SK-N-SH (cell line): Measurements from ENCODE around the gene PSME4. TPM values are rescaled to one million over a fixed set of nuclear protein-coding genes. Genes with fewer than 3 reads are reported as not detected.

Experiments
- CTCF ChIA-PET: fragments of 300-600, 350-600 bp; formaldehyde crosslinking; extraction: SDS; loops from one replicate; lab custom pipeline; 2021; lab: Yijun Ruan, JAX
- POLR2A ChIA-PET: fragments of 350-600 bp; sonication (Branson Sonifier 250); formaldehyde crosslinking; extraction: SDS; loops from one replicate; lab custom pipeline; 2020; ENCODE audit warnings: antibody characterized with exemption, inconsistent platforms; lab: Yijun Ruan, JAX
- DNase-seq: peaks from one replicate; pipeline ENCODE4 v3.0.0; 2012
- H2AFZ ChIP-seq: fragments of 200-600 bp; sonication (generic); 2 replicates; pipeline ENCODE4 v1.8.1; 2016; ENCODE audit warnings: antibody characterized with exemption, mild to moderate bottlenecking, low read depth
- H3F3A ChIP-seq: fragments of 200-600 bp; sonication (generic); replicated peaks from 2 replicates; pipeline ENCODE3; 2016; ENCODE audit warnings: antibody characterized with exemption, mild to moderate bottlenecking; ENCODE audit not compliant: insufficient read depth
- H3K27ac ChIP-seq, 2 experiments: fragments of 200-500 bp in 1 of 2; fragments of 200-600 bp in 1 of 2; sonication (Bioruptor generic) in 1 of 2; sonication (generic), shearing (Covaris generic) in 1 of 2; 2 replicates each; pipeline versions ENCODE4 v1.5.1 to v1.6.1; 2014 to 2016; ENCODE audit warnings: low read depth in 2 of 2, inconsistent platforms in 1 of 2, low read length in 1 of 2, mild to moderate bottlenecking in 1 of 2, mixed read lengths in 1 of 2
- H3K27me3 ChIP-seq: fragments of 200-600 bp; sonication (generic), shearing (Covaris generic); 2 replicates; pipeline ENCODE4 v1.6.1; 2016; ENCODE audit warnings: mixed run types; ENCODE audit not compliant: insufficient read depth
- H3K36me3 ChIP-seq, 2 experiments: fragments of 200-500 bp in 1 of 2; fragments of 200-600 bp in 1 of 2; sonication (Bioruptor generic) in 1 of 2; sonication (generic) in 1 of 2; replicated peaks in 1 of 2; 2 replicates each; pipeline versions ENCODE3 to v1.5.1; 2014 to 2016; ENCODE audit warnings: low read length in 1 of 2, mild to moderate bottlenecking in 1 of 2; ENCODE audit not compliant: insufficient read depth in 2 of 2, control insufficient read depth in 1 of 2
- H3K4me1 ChIP-seq, 2 experiments: fragments of 200-500 bp in 1 of 2; fragments of 200-600 bp in 1 of 2; sonication (Bioruptor generic) in 1 of 2; sonication (generic), shearing (Covaris generic) in 1 of 2; 2 replicates each; pipeline versions ENCODE4 v1.5.1 to v1.6.1; 2014 to 2016; ENCODE audit warnings: low read depth in 1 of 2, low read length in 1 of 2, mixed run types in 1 of 2; ENCODE audit not compliant: insufficient read depth in 2 of 2, control insufficient read depth in 1 of 2
- H3K4me2 ChIP-seq: fragments of 200-600 bp; sonication (generic), shearing (Covaris generic); 2 replicates; pipeline ENCODE4 v1.6.1; 2017; ENCODE audit warnings: mixed run types
- H3K4me3 ChIP-seq, 2 experiments: fragments of 200-500 bp in 1 of 2; fragments of 200-600 bp in 1 of 2; sonication (Bioruptor generic) in 1 of 2; sonication (generic), shearing (Covaris generic) in 1 of 2; 2 replicates each; pipeline versions ENCODE4 v1.5.1 to v1.8.1; 2014 to 2016; ENCODE audit warnings: low read depth in 2 of 2, inconsistent platforms in 1 of 2, low read length in 1 of 2, mild to moderate bottlenecking in 1 of 2, mixed read lengths in 1 of 2, moderate library complexity in 1 of 2
- H3K79me2 ChIP-seq: fragments of 200-600 bp; sonication (generic); 2 replicates; pipeline ENCODE4 v1.8.1; 2017; ENCODE audit warnings: mild to moderate bottlenecking; ENCODE audit not compliant: insufficient read depth
- H3K9ac ChIP-seq: fragments of 200-600 bp; sonication (generic); 2 replicates; pipeline ENCODE4 v1.6.1; 2017; ENCODE audit warnings: mixed run types
- H3K9me2 ChIP-seq: fragments of 200-600 bp; sonication (generic); 2 replicates; pipeline ENCODE4 v1.6.1; 2017; ENCODE audit warnings: mixed run types
- H3K9me3 ChIP-seq: fragments of 200-600 bp; sonication (generic); 2 replicates; pipeline ENCODE4 v1.6.1; 2017; ENCODE audit warnings: mixed run types, mild to moderate bottlenecking, moderate library complexity
- H4K20me1 ChIP-seq: fragments of 200-600 bp; sonication (generic); 2 replicates; pipeline ENCODE4 v1.6.1; 2017; ENCODE audit warnings: mild to moderate bottlenecking, mixed run types; ENCODE audit not compliant: insufficient read depth
- CHD2 ChIP-seq: fragments of 150-350 bp; IDR thresholded peaks from 2 replicates; pipeline ENCODE4 v1.6.1; 2018; ENCODE audit warnings: low read length; ENCODE audit not compliant: partially characterized antibody
- CTCF ChIP-seq: fragments of 200-600 bp; sonication (generic); IDR thresholded peaks from 2 replicates; pipeline ENCODE4 v1.6.1; 2017; ENCODE audit warnings: antibody characterized with exemption, mild to moderate bottlenecking, moderate library complexity
- EP300 ChIP-seq, 2 experiments: IDR thresholded peaks; 2 replicates each; pipeline versions ENCODE4 v1.4.0 to v1.6.1; 2012; ENCODE audit warnings: borderline replicate concordance in 1 of 2, low read depth in 1 of 2, low read length in 1 of 2
- FOXJ3 ChIP-seq: sonication (generic); formaldehyde crosslinking; IDR thresholded peaks from 2 replicates; pipeline ENCODE4 v1.5.1; 2020; ENCODE audit warnings: mild to moderate bottlenecking, missing genetic modification reagents
- IRF3 ChIP-seq: fragments of 150-350 bp; IDR thresholded peaks from 2 replicates; pipeline ENCODE4 v1.6.1; 2016; ENCODE audit warnings: mild to moderate bottlenecking, low read depth, low read length
- RFX5 ChIP-seq: IDR thresholded peaks from 2 replicates; pipeline ENCODE4 v1.6.1; 2012; ENCODE audit warnings: mild to moderate bottlenecking, improper control_type of control experiment, low read length
- SMC3 ChIP-seq: IDR thresholded peaks from 2 replicates; pipeline ENCODE4 v1.6.1; 2012; ENCODE audit warnings: low read depth, low read length, improper control_type of control experiment
- TEAD4 ChIP-seq: IDR thresholded peaks from 2 replicates; pipeline ENCODE4 v1.4.0; 2012; ENCODE audit warnings: mild to moderate bottlenecking, borderline replicate concordance; ENCODE audit not compliant: insufficient read depth
- WGBS: methylation state at CpG from one replicate; pipeline ENCODE4 v1.1.6; 2017; ENCODE audit warnings: low lambda C conversion rate; 5-methylcytosine and 5-hydroxymethylcytosine counted together
- polyA plus RNA-seq, 3 experiments: library from polyadenylated mRNA; depleted of rRNA; stranded (reverse); fragments of >200 nt; gene quantifications; 2 replicates each; pipeline ENCODE4 v1.2.3, GENCODE V29; 2012
- TF ChIP-seq, protein P1 (sequence below): IDR thresholded peaks from 2 replicates; pipeline ENCODE4 v1.4.0; 2012; ENCODE audit warnings: low read depth, borderline replicate concordance
- TF ChIP-seq, protein P2 (sequence below): fragments of 150-350 bp; IDR thresholded peaks from 2 replicates; pipeline ENCODE4 v1.6.1; 2017; ENCODE audit warnings: antibody characterized with exemption, low read length, low read depth, borderline replicate concordance
- TF ChIP-seq, protein P3 (sequence below): IDR thresholded peaks from 2 replicates; pipeline ENCODE4 v1.4.0; 2012; ENCODE audit warnings: low read depth, borderline replicate concordance

Gene PSME4
- polyA plus RNA-seq, 1 of the 3 experiments (the other 2 are of a cell fraction), result 12.8 TPM

DNA sequence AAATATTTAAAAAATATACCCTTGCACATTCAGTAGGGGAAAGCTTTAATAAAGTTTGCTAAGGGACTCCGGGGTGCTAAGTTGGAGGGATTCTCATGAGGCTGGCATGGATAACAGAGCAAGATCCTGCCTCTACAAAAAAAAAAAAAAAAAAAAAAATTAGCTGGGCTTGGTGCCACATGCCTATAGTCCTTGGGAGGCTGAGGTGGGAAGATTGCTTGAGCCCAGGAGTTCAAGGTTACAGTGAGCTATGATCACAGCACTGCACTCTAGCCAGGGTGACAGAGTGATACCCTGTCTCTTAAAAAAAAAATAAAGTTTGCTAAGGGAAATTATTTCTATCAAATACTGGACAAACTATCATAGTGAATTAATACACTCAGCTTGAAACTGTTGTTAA lies 93.7 kb downstream of the PSME4 start:
- no peaks in the 10 kb centered on the region for H3K9me3 ChIP-seq
- no peaks in the 10 kb centered on the region for H4K20me1 ChIP-seq
- H3K4me2 ChIP-seq, result no peak overlapping the region
- peaks cover 0 to 13% of the 10 kb centered on the region in 2 experiments; a peak in 3 of 4 replicates for H3K4me1 ChIP-seq
- no peak overlapping the region for H3K9ac ChIP-seq
- H3K36me3 ChIP-seq, result peaks cover 40 to 49% of the 10 kb centered on the region in 2 experiments
- no peak overlapping the region; a peak in 1 of 4 replicates for H3K27ac ChIP-seq
- POLR2A ChIA-PET, result interaction anchor here (0.9 kb wide), 1 partner anchor 94 kb away, joined by 3 read pairs; the partner anchor contains the start of gene PSME4
- no peaks in the 10 kb centered on the region for H3K79me2 ChIP-seq
- CTCF ChIA-PET, result interaction anchor here (0.6 kb wide), 1 partner anchor 12 kb away, joined by 3 read pairs; no protein-coding TSS in a partner anchor
- peaks cover 7% of the 10 kb centered on the region for H3F3A ChIP-seq
- H2AFZ ChIP-seq, result no peak overlapping the region
- no peaks in the 10 kb centered on the region for H3K27me3 ChIP-seq
- H3K4me3 ChIP-seq, result no peak overlapping the region
- H3K9me2 ChIP-seq, result no peaks in the 10 kb centered on the region
- TF ChIP-seq, protein P1, sequence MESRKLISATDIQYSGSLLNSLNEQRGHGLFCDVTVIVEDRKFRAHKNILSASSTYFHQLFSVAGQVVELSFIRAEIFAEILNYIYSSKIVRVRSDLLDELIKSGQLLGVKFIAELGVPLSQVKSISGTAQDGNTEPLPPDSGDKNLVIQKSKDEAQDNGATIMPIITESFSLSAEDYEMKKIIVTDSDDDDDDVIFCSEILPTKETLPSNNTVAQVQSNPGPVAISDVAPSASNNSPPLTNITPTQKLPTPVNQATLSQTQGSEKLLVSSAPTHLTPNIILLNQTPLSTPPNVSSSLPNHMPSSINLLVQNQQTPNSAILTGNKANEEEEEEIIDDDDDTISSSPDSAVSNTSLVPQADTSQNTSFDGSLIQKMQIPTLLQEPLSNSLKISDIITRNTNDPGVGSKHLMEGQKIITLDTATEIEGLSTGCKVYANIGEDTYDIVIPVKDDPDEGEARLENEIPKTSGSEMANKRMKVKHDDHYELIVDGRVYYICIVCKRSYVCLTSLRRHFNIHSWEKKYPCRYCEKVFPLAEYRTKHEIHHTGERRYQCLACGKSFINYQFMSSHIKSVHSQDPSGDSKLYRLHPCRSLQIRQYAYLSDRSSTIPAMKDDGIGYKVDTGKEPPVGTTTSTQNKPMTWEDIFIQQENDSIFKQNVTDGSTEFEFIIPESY, result no peak
- TF ChIP-seq, protein P2, sequence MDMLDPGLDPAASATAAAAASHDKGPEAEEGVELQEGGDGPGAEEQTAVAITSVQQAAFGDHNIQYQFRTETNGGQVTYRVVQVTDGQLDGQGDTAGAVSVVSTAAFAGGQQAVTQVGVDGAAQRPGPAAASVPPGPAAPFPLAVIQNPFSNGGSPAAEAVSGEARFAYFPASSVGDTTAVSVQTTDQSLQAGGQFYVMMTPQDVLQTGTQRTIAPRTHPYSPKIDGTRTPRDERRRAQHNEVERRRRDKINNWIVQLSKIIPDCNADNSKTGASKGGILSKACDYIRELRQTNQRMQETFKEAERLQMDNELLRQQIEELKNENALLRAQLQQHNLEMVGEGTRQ, result no peak
- TF ChIP-seq, protein P3, sequence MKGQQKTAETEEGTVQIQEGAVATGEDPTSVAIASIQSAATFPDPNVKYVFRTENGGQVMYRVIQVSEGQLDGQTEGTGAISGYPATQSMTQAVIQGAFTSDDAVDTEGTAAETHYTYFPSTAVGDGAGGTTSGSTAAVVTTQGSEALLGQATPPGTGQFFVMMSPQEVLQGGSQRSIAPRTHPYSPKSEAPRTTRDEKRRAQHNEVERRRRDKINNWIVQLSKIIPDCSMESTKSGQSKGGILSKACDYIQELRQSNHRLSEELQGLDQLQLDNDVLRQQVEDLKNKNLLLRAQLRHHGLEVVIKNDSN, result no peak
- no peak for TF ChIP-seq IRF3
- no peak for TF ChIP-seq SMC3
- no peak for TF ChIP-seq FOXJ3
- TF ChIP-seq CTCF, result no peak
- no peak for TF ChIP-seq TEAD4
- TF ChIP-seq RFX5, result no peak
- TF ChIP-seq EP300 (IDR thresholded peaks at IDR 0.05; ENCODE audit: borderline replicate concordance in 1 of 2, low read depth in 1 of 2, low read length in 1 of 2), result no peak
- no peak for TF ChIP-seq CHD2
- WGBS, result 32% methylated on average over 1 of the region's 1 CpG
- DNase-seq, result no peak
